ENCODE results near the gene EIF5A2.

EIF5A2 gene

DNA sequence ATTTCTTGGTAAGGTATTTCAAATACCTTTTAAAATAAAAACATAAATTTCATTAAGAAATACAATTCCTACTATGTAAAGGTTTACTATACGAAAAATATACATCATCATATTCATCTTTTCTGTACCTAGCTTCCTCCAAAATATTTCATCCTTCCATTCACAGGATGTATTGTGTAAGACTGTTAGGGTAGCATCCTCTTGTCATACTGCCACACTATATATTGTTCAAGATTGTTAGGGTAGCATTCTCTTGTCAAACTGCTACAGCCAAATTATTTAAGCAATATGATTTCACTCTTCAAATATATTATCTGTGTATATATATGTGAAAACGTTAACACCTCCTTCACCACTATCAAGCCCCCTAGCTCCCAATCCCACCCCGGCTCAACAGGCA lies 41.9 kb downstream of the EIF5A2 start:
- no peak overlapping the region for H3K4me3 ChIP-seq (ENCODE audit: low read depth, low read length)
- POLR2A ChIA-PET: interaction anchor here (1.4 kb wide), 1 partner anchor 452 kb away, joined by 4 read pairs; no protein-coding TSS in a partner anchor
- DNase-seq (ENCODE audit: low read depth, low spot score): no peak
- TF ChIP-seq, protein P1, sequence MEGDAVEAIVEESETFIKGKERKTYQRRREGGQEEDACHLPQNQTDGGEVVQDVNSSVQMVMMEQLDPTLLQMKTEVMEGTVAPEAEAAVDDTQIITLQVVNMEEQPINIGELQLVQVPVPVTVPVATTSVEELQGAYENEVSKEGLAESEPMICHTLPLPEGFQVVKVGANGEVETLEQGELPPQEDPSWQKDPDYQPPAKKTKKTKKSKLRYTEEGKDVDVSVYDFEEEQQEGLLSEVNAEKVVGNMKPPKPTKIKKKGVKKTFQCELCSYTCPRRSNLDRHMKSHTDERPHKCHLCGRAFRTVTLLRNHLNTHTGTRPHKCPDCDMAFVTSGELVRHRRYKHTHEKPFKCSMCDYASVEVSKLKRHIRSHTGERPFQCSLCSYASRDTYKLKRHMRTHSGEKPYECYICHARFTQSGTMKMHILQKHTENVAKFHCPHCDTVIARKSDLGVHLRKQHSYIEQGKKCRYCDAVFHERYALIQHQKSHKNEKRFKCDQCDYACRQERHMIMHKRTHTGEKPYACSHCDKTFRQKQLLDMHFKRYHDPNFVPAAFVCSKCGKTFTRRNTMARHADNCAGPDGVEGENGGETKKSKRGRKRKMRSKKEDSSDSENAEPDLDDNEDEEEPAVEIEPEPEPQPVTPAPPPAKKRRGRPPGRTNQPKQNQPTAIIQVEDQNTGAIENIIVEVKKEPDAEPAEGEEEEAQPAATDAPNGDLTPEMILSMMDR (IDR thresholded peaks at IDR 0.05; ENCODE audit: insufficient read depth, low read length, missing control alignments): no peak
- CTCF ChIA-PET: interaction anchor here (1.2 to 3.8 kb wide), 2 partner anchors 13 to 18 kb away, joined by 6 to 10 read pairs; no protein-coding TSS in a partner anchor

DNA sequence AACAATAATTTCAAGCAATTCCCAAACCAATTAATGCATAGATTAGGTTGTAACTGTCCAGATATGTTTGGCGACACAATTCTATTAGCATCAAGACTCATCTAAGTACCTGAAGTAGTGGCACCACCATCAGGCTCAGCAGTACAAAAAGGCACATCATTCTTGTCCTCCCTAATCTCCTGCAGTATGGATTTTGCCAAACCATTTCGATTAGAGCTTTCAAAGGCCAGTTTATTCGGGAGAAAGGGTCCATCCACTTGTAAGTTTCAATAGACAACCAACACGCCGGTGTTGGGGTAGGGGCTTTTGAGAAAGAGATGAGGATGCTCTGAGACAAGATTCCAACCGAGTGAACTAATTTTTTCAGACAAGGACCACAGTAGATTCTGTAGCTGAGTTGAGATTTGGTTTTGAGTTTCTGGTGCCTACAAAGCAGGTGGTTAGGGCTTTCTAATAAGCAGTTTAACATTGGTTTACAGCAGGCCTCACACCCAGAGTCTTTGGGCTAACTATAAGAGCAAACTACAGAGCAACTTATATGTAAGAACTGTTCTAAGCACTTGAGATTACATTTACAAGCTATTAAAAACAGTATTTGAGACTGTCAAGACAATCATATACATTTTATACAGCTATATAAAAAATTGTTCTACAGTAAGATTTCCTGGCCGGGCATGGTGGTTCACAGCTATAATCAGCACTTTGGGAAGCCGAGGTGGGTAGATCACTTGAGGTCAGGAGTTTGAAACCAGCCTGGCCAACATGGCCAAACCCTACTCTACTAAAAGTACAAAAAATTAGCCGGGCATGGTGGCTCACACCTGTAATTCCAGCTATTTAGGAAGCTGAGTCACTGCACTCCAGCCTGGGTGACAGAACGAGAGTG lies 43.0 kb downstream of the EIF5A2 start:
- CTCF ChIA-PET: interaction anchor here (1.2 to 3.8 kb wide), 3 partner anchors 12 to 452 kb away, joined by 4 to 10 read pairs (median 6); no protein-coding TSS in a partner anchor
- TF ChIP-seq, protein P1 (IDR thresholded peaks at IDR 0.05; ENCODE audit: insufficient read depth, low read length, missing control alignments): no peak
- POLR2A ChIA-PET: interaction anchor here (1.4 kb wide), 1 partner anchor 451 kb away, joined by 4 read pairs; no protein-coding TSS in a partner anchor
- DNase-seq (ENCODE audit: low read depth, low spot score): no peak
- no peak overlapping the region for H3K4me3 ChIP-seq (ENCODE audit: low read depth, low read length)

DNA sequence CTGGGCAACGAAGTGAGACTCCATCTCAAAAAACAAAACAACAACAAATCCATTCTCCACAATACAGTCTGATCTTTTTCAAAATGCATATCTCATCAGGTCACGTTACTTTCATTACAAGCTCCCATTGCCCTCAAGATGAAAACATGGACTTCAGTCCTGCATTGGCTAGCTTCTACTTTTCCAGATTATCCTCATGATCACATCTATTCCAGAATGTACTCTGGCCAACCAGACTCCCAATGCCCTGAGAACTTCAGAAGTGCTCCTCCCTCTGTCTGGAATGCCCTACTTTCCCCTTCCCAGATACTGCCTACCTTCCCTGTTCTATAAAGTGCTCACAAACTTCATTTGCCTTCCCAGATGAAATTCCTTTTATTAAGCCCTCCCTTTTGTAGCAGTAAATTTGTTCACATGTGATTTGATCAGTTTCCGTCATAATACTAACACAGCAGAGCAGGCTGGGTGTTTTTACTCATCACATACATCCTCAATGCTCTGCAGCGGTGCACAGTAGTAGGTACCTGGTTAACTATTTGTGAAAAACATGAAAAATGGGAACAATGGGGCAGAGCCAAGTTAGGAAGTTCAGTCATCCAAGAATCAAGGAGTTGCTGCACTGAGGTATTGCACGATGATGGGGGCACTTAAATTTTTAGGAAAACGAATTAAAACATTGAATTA lies 43.8 kb downstream of the EIF5A2 start:
- CTCF ChIA-PET: interaction anchor here (1.4 to 3.8 kb wide), 3 partner anchors 11 to 451 kb away, joined by 4 to 15 read pairs (median 10); no protein-coding TSS in a partner anchor
- H3K4me3 ChIP-seq (ENCODE audit: low read depth, low read length): no peak overlapping the region
- POLR2A ChIA-PET: interaction anchor here (0.9 to 1.4 kb wide), 2 partner anchors 10 to 451 kb away, joined by 3 to 4 read pairs; no protein-coding TSS in a partner anchor
- TF ChIP-seq, protein P1 (IDR thresholded peaks at IDR 0.05; ENCODE audit: insufficient read depth, low read length, missing control alignments): no peak
- no peak for DNase-seq (ENCODE audit: low read depth, low spot score)

DNA sequence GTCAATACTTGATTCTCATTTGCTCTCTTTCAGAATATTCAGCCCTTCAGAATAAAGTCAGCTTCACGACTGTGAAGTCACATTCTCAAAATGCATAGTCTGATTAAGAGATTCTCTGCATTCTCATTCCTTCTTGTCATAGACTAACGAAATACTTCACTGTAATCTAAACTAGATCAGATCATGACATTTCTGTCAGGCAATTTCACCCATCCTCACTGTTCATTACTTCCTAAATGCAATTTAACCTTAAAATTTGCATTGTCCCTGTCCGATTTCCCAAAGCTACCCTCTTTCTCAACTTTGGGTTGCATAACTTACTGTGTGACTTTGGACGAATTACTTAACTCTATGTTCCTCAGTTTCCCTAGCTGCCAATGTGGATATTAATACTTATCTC lies 44.6 kb downstream of the EIF5A2 start:
- TF ChIP-seq, protein P1 (IDR thresholded peaks at IDR 0.05; ENCODE audit: insufficient read depth, low read length, missing control alignments): no peak
- no peak overlapping the region for H3K4me3 ChIP-seq (ENCODE audit: low read depth, low read length)
- CTCF ChIA-PET: interaction anchor here (3.8 kb wide), 2 partner anchors 10 to 15 kb away, joined by 10 to 15 read pairs; no protein-coding TSS in a partner anchor
- POLR2A ChIA-PET: interaction anchor here (0.9 kb wide), 1 partner anchor 10 kb away, joined by 3 read pairs; no protein-coding TSS in a partner anchor
- DNase-seq (ENCODE audit: low read depth, low spot score): no peak

DNA sequence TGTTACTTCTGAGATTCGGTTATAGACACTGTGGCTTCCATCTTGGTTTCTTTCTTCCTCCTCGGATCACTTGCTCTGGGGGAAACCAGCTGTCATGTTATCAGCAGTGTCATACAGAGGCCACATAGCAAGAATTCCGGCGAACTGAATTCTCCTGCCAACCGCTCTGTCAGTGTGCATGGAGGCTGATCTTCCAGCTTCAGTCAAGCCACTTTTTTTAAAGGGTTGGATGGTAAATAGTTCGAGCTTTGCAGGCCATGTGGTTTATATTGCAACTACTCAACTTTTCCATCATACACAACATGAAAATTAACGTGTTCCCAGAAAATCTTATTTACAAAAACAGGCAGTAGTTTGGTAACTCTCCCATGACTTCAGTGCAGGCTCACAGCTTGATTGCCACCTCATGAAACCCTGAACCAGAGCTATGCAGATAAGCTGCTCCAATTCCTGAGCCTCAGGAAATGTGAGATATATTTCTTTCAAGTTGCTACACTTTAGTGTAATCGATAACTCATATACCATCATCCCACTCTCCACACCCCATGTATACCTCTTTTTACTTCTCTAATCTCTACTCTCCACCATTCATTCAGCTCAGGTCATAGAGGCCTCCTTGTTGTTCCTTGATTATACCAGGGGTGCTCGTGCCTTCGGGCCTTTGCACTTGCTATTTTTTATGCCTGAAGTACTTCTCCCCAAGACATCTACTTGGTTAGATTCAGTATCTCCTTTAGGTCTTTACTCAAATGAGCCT lies 45.6 kb downstream of the EIF5A2 start:
- ChIA-PET CTCF (interaction anchor here (0.8 to 3.8 kb wide), 4 partner anchors 11 to 303 kb away, joined by 3 to 15 read pairs (median 5); no protein-coding TSS in a partner anchor), POLR2A (interaction anchor here (0.5 to 1.0 kb wide), 2 partner anchors 9 to 683 kb away, joined by 3 read pairs; no protein-coding TSS in a partner anchor)
- TF ChIP-seq, protein P1 (IDR thresholded peaks at IDR 0.05; ENCODE audit: insufficient read depth, low read length, missing control alignments): no peak
- H3K4me3 ChIP-seq (ENCODE audit: low read depth, low read length): no peak overlapping the region
- DNase-seq (ENCODE audit: low read depth, low spot score): no peak

Measured in AG04449 (cell line).